Endometrial microvascular endothelial cells (primary cell): ENCODE measurements around the gene SLC27A2. TPM values are rescaled to one million over a fixed set of nuclear protein-coding genes. Genes with fewer than 3 reads are reported as not detected.

ENCODE experiments used
- in situ Hi-C: cut with HindIII; loops from 2 replicates; pipeline ENCODE4 v1.10.0; 2017; ENCODE audit warnings: low sequenced_read_pairs, low pct_unique_long_range_greater_than_20kb; ENCODE audit errors: inconsistent ontology term
- total RNA-seq: library from RNA; depleted of rRNA; stranded (reverse); fragments of >200 nt; gene quantifications from one replicate; pipeline ENCODE4 v1.2.3, GENCODE V29; 2015; ENCODE audit errors: inconsistent ontology term

SLC27A2 gene
- total RNA-seq, 1 donor from 2014 or later: not detected

- in situ Hi-C loops: no loop called here
These were observed 47.3 kb downstream of the SLC27A2 start for GRCh38 chr15:50229336-50229735.

- in situ Hi-C loops: no loop called here
These were observed 49.8 kb downstream of the SLC27A2 start for GRCh38 chr15:50231761-50232160.

GRCh38 chr15:50232791-50233190 lies 50.8 kb downstream of the SLC27A2 start:
- in situ Hi-C loops: no loop called here

GRCh38 chr15:50233192-50233736 lies 51.3 kb downstream of the SLC27A2 start:
- in situ Hi-C loops: no loop called here

- in situ Hi-C loops: no loop called here
These were observed 52.8 kb downstream of the SLC27A2 start for GRCh38 chr15:50234764-50235163.

- in situ Hi-C loops: no loop called here
These were observed 53.8 kb downstream of the SLC27A2 start for GRCh38 chr15:50235794-50236193.

GRCh38 chr15:50236433-50236832 lies 54.4 kb downstream of the SLC27A2 start:
- in situ Hi-C loops: no loop called here

- in situ Hi-C loops: no loop called here
These were observed 56.3 kb downstream of the SLC27A2 start for GRCh38 chr15:50238255-50238654.

GRCh38 chr15:50241684-50242450 lies 59.9 kb downstream of the SLC27A2 start:
- in situ Hi-C loops: no loop called here

- in situ Hi-C loops: no loop called here
These were observed 62.2 kb downstream of the SLC27A2 start for GRCh38 chr15:50244153-50244552.

- in situ Hi-C loops: no loop called here
These were observed 63.1 kb downstream of the SLC27A2 start for GRCh38 chr15:50244959-50245624.

- in situ Hi-C loops: no loop called here
These were observed 64.6 kb downstream of the SLC27A2 start for GRCh38 chr15:50246631-50247030.

GRCh38 chr15:50247819-50248655 lies 66.0 kb downstream of the SLC27A2 start:
- in situ Hi-C loops: no loop called here

- in situ Hi-C loops: no loop called here
These were observed 67.1 kb downstream of the SLC27A2 start for GRCh38 chr15:50248994-50249582.

GRCh38 chr15:50249704-50250103 lies 67.7 kb downstream of the SLC27A2 start:
- in situ Hi-C loops: no loop called here

- in situ Hi-C loops: no loop called here
These were observed 68.9 kb downstream of the SLC27A2 start for GRCh38 chr15:50250760-50251394.

GRCh38 chr15:50251638-50252182 lies 69.7 kb downstream of the SLC27A2 start:
- in situ Hi-C loops: no loop called here

GRCh38 chr15:50252556-50252955 lies 70.6 kb downstream of the SLC27A2 start:
- in situ Hi-C loops: no loop called here
